Activated CD8-positive, alpha-beta memory T cell treated with anti-CD3 and anti-CD28 coated beads, Interleukin-2, amount 50 U/mL, for 48 hours (primary cell): ENCODE results near the gene EFNA2.
"Not testable (repeated sequence)": the region's sequence is repeated elsewhere in the genome, so short reads cannot be mapped to it uniquely, and the experiment has no call there.

Experiments
- DNase-seq: peaks from one replicate; pipeline ENCODE4 v3.0.0-alpha.2; 2020

Gene EFNA2

DNA sequence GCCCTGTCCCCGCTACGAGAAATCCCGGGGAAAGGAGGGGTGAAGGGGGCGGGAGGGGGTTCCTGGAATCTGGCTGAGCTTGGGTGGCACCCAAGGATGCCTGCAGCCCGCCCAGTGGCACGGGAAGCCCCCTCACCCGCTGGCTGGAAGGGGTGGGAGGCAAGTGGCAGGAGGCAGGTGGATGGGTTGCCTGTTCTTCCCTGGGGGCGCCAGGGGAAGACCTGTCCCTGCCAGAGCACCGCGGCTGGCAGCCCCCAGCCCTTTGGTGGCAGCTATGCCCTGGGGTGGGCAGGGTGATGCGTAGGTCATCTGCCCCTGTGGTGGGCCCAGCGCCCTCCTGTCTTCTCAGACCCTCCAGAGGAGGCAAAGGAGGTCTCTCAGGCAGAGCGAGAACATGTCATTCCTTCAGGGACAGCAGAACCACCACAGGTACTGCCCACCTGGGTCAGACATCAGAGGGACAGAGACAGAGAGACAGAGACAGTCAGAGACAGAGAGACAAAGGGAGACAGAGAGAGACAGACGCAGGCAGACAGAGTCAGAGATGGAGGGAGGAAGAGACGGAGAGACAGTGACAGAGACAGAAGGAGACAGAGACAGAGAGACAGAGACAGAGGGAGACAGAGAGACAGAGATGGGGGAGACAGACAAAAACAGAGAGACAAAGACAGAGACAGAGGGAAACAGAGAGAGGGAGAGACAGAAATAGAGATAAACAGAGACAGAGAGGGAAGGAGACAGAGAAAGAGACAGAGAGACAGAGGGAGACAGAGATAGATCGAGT lies 36.7 kb downstream of the EFNA2 start:
- DNase-seq, result no peak

DNA sequence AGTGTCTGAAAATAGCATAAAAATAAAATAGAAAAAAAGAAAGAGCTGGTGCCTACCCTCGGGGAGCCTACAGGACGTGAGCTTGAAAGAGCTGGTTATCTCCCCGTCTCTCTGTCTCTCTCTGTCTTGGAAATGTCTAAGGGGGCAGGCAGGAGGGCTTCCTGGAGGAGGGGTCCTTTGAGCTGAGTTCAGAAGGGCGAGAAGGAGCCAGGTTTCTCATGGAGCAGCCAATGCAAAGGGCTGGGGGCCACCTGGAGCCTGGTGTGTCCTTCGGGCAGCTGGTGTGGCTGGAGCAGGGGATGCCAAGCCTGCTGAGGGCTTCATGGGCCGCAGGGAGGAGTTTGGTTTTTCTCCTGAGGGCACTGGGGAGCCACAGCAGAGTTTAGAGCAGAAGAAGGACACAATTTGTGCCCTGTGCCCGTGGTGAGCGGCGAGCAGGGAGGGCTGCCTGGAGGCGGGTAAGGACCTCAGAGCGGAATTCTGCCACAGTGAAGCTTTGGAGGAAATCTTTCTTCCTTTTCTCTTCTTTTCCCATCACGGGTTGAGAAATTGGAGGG lies 38.7 kb downstream of the EFNA2 start:
- DNase-seq, result no peak

DNA sequence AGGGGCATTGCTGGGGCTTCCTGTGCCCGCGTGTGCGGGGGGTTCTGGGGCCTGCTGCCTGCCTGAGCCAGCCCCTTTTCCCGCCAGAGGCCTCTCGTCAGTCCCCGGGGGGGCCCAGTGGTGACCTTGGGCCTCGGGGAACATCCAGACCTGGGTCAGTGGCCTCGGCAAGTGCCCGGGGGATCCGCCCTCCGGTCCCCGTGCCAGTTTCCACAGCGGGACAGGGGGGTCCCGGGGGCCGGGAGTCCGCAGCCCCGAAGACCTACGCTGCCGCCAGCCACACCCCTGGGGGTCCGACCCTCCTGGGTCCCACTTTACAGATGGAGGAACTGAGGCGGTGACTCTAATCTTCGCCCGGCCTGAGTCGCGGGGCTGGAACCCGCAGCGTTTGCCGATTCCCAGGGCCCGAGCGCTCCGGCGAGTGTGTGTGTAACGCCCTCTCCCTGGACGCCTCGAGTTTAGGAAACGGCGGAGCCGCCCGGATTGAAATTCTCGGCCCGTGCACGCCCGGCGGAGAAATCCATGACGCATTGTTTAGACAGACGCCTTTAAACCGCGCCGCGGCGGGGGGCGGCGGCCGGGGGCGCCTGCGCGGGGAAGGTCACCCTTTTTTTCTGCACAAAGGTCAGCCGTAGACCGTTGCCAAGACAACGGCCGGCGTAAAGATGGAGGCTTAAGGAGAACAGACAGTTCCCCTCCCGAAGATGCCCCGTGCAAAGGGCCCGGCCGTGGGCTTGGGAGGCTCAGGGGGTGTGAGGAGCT lies 39.3 kb downstream of the EFNA2 start:
- DNase-seq, result peak; percentile 70

DNA sequence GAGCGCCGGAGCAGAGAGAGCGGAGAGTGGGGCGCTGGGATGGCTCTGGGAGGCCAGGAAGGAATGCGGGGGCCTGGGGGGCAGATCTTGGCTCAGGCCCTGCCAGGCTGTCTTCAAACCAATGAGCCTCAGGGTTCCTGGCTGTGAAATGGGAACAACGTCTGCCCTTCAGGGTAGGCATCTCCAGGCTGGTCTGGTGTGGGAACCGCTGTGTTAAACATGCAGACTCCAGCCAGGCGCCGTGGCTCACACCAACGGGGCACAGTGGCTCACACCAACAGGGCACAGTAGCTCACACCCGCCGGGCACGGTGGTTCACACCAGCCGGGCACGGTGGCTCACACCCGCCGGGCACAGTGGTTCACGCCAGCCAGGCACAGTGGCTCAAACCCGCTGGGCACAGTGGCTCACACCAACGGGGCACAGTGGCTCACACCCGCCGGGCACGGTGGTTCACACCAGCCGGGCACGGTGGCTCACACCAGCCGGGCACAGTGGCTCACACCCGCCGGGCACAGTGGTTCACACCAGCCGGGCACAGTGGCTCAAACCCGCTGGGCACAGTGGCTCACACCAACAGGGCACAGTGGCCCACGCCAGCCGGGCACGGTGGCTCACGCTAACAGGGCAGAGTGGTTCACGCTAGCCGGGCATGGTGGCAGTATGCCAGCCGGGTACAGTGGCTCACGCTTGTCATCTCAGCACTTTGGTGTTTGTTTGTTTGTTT lies 40.1 kb downstream of the EFNA2 start:
- DNase-seq, result no peak

DNA sequence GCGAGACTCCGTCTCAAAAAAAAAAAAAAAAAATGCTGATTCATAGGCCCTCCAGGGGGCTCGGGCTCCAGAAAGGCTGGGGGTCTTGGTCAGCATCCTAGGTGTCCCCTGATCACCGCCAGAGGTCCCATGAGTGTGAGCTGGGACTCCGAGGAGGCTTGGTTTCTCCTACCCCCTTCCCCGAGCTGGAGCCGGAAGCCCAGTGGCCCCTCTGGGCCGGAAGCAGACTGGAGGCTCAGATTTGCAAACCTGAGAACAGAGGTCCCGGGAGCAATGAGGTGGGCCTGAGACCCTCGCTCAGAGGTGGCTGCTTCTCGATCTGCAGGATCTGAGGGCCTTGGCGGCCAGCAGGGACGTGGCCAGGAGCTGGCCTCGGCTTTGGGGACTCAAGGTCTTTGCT lies 41.5 kb downstream of the EFNA2 start:
- no peak for DNase-seq

DNA sequence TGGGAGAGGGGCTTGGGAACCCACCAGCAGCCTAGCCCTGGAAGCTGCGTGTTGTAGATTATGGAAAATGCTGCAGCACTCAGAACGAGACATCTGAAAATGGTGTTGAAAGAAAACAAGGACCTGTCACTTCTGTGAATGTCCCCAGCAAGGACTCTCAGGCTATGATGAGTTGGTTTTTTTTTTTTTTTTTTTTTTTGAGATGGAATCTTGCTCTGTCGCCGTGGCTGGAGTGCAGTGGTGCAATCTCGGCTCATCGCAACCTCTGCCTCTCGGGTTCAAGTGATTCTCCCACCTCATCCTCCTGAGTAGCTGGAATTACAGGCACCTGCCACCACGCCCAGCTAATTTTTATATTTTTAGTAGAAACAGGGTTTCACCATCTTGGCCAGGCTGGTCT lies 46.5 kb downstream of the EFNA2 start:
- not testable (repeated sequence) for DNase-seq

DNA sequence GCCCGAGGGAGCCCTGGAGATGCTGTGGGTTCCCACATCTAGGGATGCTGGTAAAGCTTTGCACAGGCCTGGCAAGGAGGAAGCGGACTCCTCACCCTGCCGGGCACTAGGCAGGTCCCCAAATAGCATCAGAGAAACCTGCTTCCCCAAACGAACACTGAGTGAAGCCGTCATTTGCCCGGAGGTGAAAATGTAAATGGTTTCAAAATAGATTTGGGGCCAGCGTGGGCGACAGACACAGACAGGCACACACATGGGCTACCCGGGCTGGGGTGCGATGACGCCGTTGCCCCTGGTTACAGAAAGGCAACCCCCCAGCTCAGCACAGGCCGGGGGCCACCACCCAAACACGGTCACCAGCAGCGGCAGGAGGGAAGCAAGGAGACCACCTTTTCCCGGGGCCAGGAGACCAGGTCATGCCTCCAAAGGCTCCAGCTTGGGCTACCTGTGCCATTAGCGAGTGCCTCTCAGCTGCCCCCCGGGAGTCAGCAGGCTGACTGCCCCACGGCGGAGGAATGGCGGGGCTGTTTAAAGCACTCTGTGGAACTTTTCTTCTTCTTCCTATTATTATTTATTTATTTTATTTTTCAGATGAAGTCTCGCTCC lies 50.5 kb downstream of the EFNA2 start:
- no peak for DNase-seq

DNA sequence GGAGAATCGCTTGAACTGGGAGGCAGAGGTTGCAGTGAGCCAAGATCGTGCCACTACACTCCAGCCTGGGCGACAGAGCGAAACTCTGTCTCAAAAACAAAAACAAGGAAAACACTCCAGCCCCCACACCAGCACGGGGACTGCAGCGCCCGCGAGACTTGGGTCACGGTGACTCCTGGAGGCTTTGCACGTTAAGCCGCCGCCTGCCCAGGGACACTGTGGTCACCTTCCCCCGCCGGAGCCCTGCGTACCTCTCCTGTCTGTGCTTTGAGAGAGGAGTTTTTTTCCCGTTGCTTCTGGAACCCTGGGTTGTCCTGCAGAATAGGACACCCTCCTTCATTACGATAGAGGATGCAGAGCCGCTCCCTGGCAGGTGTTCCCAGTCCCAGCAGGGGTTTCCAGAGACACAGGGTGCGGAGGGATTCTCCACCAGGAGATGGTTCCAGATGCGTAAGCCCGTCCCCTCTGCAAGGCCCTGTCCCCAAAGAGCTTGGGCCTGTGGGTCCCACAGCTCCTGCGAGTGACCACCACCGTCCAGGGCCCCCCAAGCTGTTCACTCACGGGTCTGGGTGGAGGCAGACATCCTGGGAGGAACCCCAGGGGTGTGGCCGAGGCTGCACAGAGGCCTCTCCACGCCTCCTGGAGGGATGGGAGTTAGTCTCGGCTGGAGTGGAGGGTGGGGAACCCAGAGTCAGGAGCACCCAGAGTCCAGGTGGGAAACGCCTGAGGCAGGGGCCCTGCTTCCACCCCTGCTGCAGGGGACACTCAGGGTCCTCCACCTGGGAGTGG lies 55.2 kb downstream of the EFNA2 start:
- DNase-seq, result no peak

DNA sequence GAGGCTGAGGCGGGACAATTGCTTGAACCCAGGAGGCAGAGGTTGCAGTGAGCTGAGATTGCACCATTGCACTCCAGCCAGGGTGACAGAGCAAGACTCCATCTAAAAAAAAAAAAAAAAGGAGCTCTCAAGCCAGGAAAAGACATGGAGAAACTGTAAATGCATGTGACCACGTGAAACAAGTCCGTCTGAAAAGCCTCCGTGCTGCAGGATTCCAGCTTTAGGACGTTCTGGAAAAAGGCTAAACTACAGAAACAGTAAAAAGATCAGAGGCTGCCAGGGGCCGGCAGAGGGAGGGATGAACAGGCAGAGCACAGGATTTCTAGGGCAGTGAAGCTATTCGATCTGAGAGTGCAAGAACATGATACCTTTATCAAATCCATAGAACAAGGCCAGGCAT lies 57.4 kb downstream of the EFNA2 start:
- DNase-seq, result no peak

DNA sequence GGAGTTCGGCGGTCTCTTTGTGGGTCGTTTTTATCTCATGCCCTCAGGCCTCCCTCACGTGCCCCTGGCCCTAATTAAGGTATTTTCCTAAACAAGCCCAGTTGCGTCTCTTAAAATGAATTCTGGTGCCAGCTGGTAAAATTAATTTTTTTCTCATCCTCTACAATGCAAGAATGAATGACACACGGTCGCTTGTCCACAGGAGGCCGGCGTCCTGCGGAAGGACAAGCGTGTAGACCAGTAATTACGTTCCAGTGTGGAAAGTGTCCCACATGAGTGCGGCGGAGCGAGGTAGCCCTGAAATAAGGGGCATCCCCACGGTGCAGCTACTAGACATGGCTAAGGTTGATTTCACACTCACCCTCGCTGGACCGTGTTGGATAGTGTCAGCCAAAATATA lies 63.5 kb downstream of the EFNA2 start:
- DNase-seq, result no peak

DNA sequence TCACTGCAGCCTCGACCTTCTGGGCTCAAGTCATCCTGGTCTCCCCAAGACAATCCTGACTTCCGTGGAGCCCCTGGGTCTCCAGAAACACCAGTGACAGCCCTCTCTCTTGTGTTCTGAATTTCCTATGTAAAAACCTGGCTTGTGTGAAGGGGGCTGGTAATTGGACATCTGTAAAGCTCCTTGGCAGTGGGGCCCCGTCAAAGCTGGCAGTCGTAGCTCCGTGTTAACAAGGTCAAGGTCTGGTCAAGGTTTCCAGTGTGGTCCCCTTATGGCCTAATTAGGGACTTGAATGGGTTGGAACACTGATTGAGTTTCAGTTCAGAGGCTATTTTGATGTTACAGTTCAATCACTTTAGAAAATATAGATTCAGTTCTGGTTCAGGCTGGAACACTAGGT lies 65.2 kb downstream of the EFNA2 start:
- no peak for DNase-seq
